Measurements from ENCODE around the gene EYA4.

DNA sequence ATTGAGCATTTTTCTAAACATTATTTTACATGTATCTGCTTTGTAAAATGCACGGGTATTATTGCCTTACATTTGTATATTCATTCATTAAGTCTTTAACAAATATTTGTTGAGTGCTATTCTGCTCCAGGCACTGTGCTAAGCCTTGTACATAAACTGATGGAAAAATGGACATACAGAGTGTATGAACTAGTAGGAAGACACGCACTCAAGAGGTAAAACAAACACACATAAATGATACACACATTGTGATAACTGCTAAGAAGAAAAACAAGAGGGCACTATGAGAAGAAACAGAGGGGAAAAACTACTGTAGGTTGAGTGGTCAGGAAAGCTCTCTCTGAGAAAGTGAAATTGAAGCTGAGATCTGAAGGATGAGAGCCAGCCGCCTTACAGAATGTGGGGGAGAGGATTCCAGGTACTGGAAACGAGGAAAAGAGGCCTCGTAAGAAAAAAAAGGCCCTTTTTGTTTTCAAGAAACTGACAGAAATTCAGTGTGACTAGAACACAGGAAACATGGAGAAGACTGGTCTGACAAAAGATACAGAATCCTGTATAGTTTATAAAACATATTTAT, 117.5 kb downstream of the EYA4 start:
- TF ChIP-seq ZNF140 (tag by site-specific recombination; IDR thresholded peaks at IDR 0.05) (no peak; the same call in 1 of the 2 replicates), PRDM1 (tag by site-specific recombination; IDR thresholded peaks at IDR 0.05) (no peak)
- TF ChIP-seq, protein P1, sequence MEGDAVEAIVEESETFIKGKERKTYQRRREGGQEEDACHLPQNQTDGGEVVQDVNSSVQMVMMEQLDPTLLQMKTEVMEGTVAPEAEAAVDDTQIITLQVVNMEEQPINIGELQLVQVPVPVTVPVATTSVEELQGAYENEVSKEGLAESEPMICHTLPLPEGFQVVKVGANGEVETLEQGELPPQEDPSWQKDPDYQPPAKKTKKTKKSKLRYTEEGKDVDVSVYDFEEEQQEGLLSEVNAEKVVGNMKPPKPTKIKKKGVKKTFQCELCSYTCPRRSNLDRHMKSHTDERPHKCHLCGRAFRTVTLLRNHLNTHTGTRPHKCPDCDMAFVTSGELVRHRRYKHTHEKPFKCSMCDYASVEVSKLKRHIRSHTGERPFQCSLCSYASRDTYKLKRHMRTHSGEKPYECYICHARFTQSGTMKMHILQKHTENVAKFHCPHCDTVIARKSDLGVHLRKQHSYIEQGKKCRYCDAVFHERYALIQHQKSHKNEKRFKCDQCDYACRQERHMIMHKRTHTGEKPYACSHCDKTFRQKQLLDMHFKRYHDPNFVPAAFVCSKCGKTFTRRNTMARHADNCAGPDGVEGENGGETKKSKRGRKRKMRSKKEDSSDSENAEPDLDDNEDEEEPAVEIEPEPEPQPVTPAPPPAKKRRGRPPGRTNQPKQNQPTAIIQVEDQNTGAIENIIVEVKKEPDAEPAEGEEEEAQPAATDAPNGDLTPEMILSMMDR (tag by site-specific recombination; IDR thresholded peaks at IDR 0.05): no peak
